HepG2 (cell line): ENCODE measurements around the gene ERP27. TPM values are rescaled to one million over a fixed set of nuclear protein-coding genes. Genes with fewer than 3 reads are reported as not detected.

Experiments
- ATAC-seq: fragments of 200-7000 bp; cut with Tn5 transposase; 3 replicates; pipeline ENCODE4 v1.9.1; 2020; ENCODE audit warnings: mild to moderate bottlenecking, moderate library complexity
- BruUV-seq: library from RNA; stranded (reverse); fragments of 400-500 nt; replicated peaks from 2 replicates; lab custom pipeline; 2021; lab: Mats Ljungman, UMichigan
- CTCF ChIA-PET: fragments of 300-600 bp; formaldehyde crosslinking; extraction: SDS; loops from one replicate; lab custom pipeline; 2021; ENCODE audit warnings: low total read pairs, inconsistent platforms, low intra/inter-chr PET ratio; lab: Yijun Ruan, JAX
- POLR2A ChIA-PET: fragments of 350-600 bp; sonication (Branson Sonifier 250); formaldehyde crosslinking; loops from one replicate; lab custom pipeline; 2020; ENCODE audit warnings: antibody characterized with exemption, inconsistent platforms; lab: Yijun Ruan, JAX
- DNase-seq: peaks from one replicate; pipeline ENCODE4 v3.0.0-alpha.2; 2015; ENCODE audit warnings: low spot score
- FAIRE-seq: peaks from 3 replicates; lab custom pipeline; 2011; peaks lifted over from hg19 to GRCh38; lab: Jason Lieb, UNC
- H2AFZ ChIP-seq: one replicate; pipeline ENCODE4 v1.6.1; 2011; ENCODE audit warnings: low read length, inconsistent platforms
- H3K27ac ChIP-seq: fragments of 300-600 bp; 3 replicates; pipeline ENCODE4 v1.8.0; 2011; ENCODE audit warnings: mixed run types, mild to moderate bottlenecking, mixed read lengths, low read length, inconsistent platforms; ENCODE audit not compliant: insufficient read depth; ENCODE audit errors: extremely low read length
- H3K27me3 ChIP-seq, 2 experiments: fragments of 200-600 bp in 1 of 2; 2 replicates in 1 of 2; 3 replicates in 1 of 2; pipeline versions ENCODE4 v1.6.0 to v1.8.0; 2011; ENCODE audit warnings: low read length in 2 of 2, mild to moderate bottlenecking in 2 of 2, moderate library complexity in 2 of 2, inconsistent platforms in 1 of 2; ENCODE audit not compliant: insufficient read depth in 2 of 2, control insufficient read depth in 1 of 2
- H3K36me3 ChIP-seq, 2 experiments: fragments of 200-600 bp in 1 of 2; replicated peaks in 1 of 2; 2 replicates in 1 of 2; 3 replicates in 1 of 2; pipeline versions ENCODE4 v1.5.1 to v1.8.0; 2011; ENCODE audit warnings: low read length in 2 of 2, inconsistent platforms in 1 of 2; ENCODE audit not compliant: insufficient read depth in 2 of 2, control insufficient read depth in 1 of 2
- H3K4me1 ChIP-seq: 2 replicates; pipeline ENCODE4 v1.5.1; 2012; ENCODE audit warnings: low read length, inconsistent platforms; ENCODE audit not compliant: insufficient read depth
- H3K4me2 ChIP-seq: 2 replicates; pipeline ENCODE4 v1.6.0; 2011; ENCODE audit warnings: low read depth, low read length, inconsistent platforms
- H3K4me3 ChIP-seq, 3 experiments: fragments of 200-600 bp in 1 of 3; sonication (generic), shearing (Covaris generic) in 1 of 3; replicated peaks in 1 of 3; 2 replicates each; pipeline ENCODE4 v1.5.1; 2011 to 2016; ENCODE audit warnings: low read length in 3 of 3, inconsistent platforms in 2 of 3, low read depth in 2 of 3, mild to moderate bottlenecking in 2 of 3, control low read depth in 1 of 3, mixed read lengths in 1 of 3; ENCODE audit not compliant: insufficient read depth in 1 of 3
- H3K79me2 ChIP-seq: one replicate; pipeline ENCODE4 v1.6.1; 2011; ENCODE audit warnings: low read length, inconsistent platforms; ENCODE audit not compliant: insufficient read depth
- H3K9ac ChIP-seq: 2 replicates; pipeline ENCODE4 v1.6.0; 2011; ENCODE audit warnings: mild to moderate bottlenecking, low read depth, low read length, inconsistent platforms; ENCODE audit not compliant: insufficient read depth
- H3K9me3 ChIP-seq: 2 replicates; pipeline ENCODE4 v1.5.1; 2012; ENCODE audit warnings: mild to moderate bottlenecking, low read length
- H4K20me1 ChIP-seq: 2 replicates; pipeline ENCODE4 v1.6.0; 2011; ENCODE audit warnings: inconsistent platforms, mild to moderate bottlenecking, low read length, moderate library complexity; ENCODE audit not compliant: insufficient read depth
- CHCHD3 ChIP-seq: sonication (generic); formaldehyde crosslinking; IDR thresholded peaks from 2 replicates; pipeline ENCODE4 v1.8.0; 2022; ENCODE audit warnings: mild to moderate bottlenecking, missing genetic modification reagents, moderate library complexity
- KDM5B ChIP-seq: sonication (generic); formaldehyde crosslinking; IDR thresholded peaks from 2 replicates; pipeline ENCODE4 v1.4.0; 2020; ENCODE audit warnings: missing genetic modification reagents, mild to moderate bottlenecking, borderline replicate concordance
- RBM39 ChIP-seq: fragments of 200-400 bp; formaldehyde crosslinking; IDR thresholded peaks from one replicate; pipeline ENCODE4 v1.6.1; 2018; ENCODE audit warnings: antibody characterized with exemption, mild to moderate bottlenecking, low read depth, low read length; ENCODE audit not compliant: poor library complexity, severe bottlenecking
- TP53 ChIP-seq: sonication (generic); formaldehyde crosslinking; conservative IDR thresholded peaks from 2 replicates; pipeline ENCODE4 v1.4.0; 2020; ENCODE audit warnings: missing genetic modification reagents
- ZFX ChIP-seq: sonication (generic); formaldehyde crosslinking; IDR thresholded peaks from 2 replicates; pipeline ENCODE4 v1.4.0; 2020; ENCODE audit warnings: mild to moderate bottlenecking, low read depth, missing genetic modification reagents, moderate library complexity
- ZNF180 ChIP-seq: sonication (generic); formaldehyde crosslinking; IDR thresholded peaks from 2 replicates; pipeline ENCODE4 v1.4.0; 2020; ENCODE audit warnings: low read depth, missing genetic modification reagents, borderline replicate concordance
- ZNF431 ChIP-seq: sonication (generic); formaldehyde crosslinking; IDR thresholded peaks from 2 replicates; pipeline ENCODE4 v1.9.0; 2022; ENCODE audit warnings: missing genetic modification reagents, low read depth, mild to moderate bottlenecking, borderline replicate concordance
- ZNF580 ChIP-seq: IDR thresholded peaks from 2 replicates; pipeline ENCODE4 v1.6.1; 2016; ENCODE audit warnings: low read depth, borderline replicate concordance
- ZNF782 ChIP-seq: sonication (generic); formaldehyde crosslinking; IDR thresholded peaks from 2 replicates; pipeline ENCODE4 v1.4.0; 2020; ENCODE audit warnings: missing genetic modification reagents, mild to moderate bottlenecking, borderline replicate concordance
- WGBS: methylation state at CpG from one replicate; pipeline ENCODE4 v1.1.6; 2017; ENCODE audit warnings: low lambda C conversion rate; 5-methylcytosine and 5-hydroxymethylcytosine counted together
- in situ Hi-C: cut with HindIII; loops from 2 replicates; pipeline ENCODE4 v1.10.0; 2017; ENCODE audit warnings: low pct_unique_long_range_greater_than_20kb; ENCODE audit not compliant: extremely low pct_ligation_motif_present
- intact Hi-C: fragments of 100-400 bp; cut with micrococcal nuclease; formaldehyde crosslinking; loops from one replicate; pipeline ENCODE4 v1.10.0; 2022; ENCODE audit not compliant: unreplicated experiment
- polyA plus RNA-seq, 8 experiments: library from polyadenylated mRNA; depleted of rRNA in 3 of 8; stranded (reverse) in 7 of 8; unstranded in 1 of 8; fragments of >200 nt; fragmentation: Illumina TruSeq in 4 of 8; extraction: Trizol in 4 of 8; gene quantifications; 2 replicates each; pipeline versions ENCODE4 v1.2.1 to v1.2.3, GENCODE V29; 2011 to 2016; ENCODE audit warnings: low read depth in 4 of 8, missing spikeins in 1 of 8, mixed read lengths in 1 of 8; ENCODE audit not compliant: insufficient read depth in 1 of 8
- total RNA-seq, 5 experiments: library from RNA; depleted of rRNA; stranded (reverse); fragments of >200 nt; fragmentation: Illumina TruSeq; extraction: Trizol; gene quantifications; 2 replicates each; pipeline ENCODE4 v1.2.3, GENCODE V29; 2016; ENCODE audit warnings: low read depth in 1 of 5
- TF ChIP-seq, protein P1 (sequence below): sonication (generic); formaldehyde crosslinking; IDR thresholded peaks from 2 replicates; pipeline ENCODE4 v1.5.1; 2020; ENCODE audit warnings: missing genetic modification reagents, mild to moderate bottlenecking, borderline replicate concordance
- TF ChIP-seq, protein P2 (sequence below): sonication (generic); formaldehyde crosslinking; conservative IDR thresholded peaks from 2 replicates; pipeline ENCODE4 v1.4.0; 2020; ENCODE audit warnings: missing genetic modification reagents
- TF ChIP-seq, protein P3 (sequence below): sonication (generic); formaldehyde crosslinking; IDR thresholded peaks from 2 replicates; pipeline ENCODE4 v1.5.0; 2020; ENCODE audit warnings: missing genetic modification reagents

ERP27 gene
- total and polyA plus RNA-seq, 2 of the 13 experiments (the other 11 are each of a cell fraction or from before 2014, with no cell fraction given) = 1.8 to 6.6 TPM

- CTCF ChIA-PET = no interaction called here
- TF ChIP-seq, protein P1, sequence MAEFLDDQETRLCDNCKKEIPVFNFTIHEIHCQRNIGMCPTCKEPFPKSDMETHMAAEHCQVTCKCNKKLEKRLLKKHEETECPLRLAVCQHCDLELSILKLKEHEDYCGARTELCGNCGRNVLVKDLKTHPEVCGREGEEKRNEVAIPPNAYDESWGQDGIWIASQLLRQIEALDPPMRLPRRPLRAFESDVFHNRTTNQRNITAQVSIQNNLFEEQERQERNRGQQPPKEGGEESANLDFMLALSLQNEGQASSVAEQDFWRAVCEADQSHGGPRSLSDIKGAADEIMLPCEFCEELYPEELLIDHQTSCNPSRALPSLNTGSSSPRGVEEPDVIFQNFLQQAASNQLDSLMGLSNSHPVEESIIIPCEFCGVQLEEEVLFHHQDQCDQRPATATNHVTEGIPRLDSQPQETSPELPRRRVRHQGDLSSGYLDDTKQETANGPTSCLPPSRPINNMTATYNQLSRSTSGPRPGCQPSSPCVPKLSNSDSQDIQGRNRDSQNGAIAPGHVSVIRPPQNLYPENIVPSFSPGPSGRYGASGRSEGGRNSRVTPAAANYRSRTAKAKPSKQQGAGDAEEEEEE (CRISPR knock-in tag) = no peak
- TF ChIP-seq TP53 (CRISPR knock-in tag) (no peak), ZFX (CRISPR knock-in tag) (no peak), RBM39 (no peak), ZNF431 (no peak), CHCHD3 (CRISPR knock-in tag) (no peak), KDM5B (CRISPR knock-in tag) (no peak), ZNF580 (CRISPR knock-in tag) (no peak), ZNF782 (CRISPR knock-in tag) (no peak), ZNF180 (CRISPR knock-in tag) (no peak)
- TF ChIP-seq, protein P2, sequence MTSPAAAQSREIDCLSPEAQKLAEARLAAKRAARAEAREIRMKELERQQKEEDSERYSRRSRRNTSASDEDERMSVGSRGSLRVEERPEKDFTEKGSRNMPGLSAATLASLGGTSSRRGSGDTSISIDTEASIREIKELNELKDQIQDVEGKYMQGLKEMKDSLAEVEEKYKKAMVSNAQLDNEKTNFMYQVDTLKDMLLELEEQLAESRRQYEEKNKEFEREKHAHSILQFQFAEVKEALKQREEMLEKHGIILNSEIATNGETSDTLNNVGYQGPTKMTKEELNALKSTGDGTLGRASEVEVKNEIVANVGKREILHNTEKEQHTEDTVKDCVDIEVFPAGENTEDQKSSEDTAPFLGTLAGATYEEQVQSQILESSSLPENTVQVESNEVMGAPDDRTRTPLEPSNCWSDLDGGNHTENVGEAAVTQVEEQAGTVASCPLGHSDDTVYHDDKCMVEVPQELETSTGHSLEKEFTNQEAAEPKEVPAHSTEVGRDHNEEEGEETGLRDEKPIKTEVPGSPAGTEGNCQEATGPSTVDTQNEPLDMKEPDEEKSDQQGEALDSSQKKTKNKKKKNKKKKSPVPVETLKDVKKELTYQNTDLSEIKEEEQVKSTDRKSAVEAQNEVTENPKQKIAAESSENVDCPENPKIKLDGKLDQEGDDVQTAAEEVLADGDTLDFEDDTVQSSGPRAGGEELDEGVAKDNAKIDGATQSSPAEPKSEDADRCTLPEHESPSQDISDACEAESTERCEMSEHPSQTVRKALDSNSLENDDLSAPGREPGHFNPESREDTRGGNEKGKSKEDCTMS = no peak
- TF ChIP-seq, protein P3, sequence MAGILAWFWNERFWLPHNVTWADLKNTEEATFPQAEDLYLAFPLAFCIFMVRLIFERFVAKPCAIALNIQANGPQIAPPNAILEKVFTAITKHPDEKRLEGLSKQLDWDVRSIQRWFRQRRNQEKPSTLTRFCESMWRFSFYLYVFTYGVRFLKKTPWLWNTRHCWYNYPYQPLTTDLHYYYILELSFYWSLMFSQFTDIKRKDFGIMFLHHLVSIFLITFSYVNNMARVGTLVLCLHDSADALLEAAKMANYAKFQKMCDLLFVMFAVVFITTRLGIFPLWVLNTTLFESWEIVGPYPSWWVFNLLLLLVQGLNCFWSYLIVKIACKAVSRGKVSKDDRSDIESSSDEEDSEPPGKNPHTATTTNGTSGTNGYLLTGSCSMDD (CRISPR knock-in tag) = no peak
- BruUV-seq = no TSS peak
- Histone ChIP-seq H3K36me3 (no peaks in the 10 kb centered on the region), H3K27me3 (no peaks in the 10 kb centered on the region), H3K27ac (no peak overlapping the region), H3K9ac (no peak overlapping the region), H3K79me2 (no peaks in the 10 kb centered on the region), H3K4me3 (no peak overlapping the region), H2AFZ (no peak overlapping the region), H4K20me1 (no peaks in the 10 kb centered on the region), H3K4me2 (no peak overlapping the region), H3K9me3 (no peaks in the 10 kb centered on the region), H3K4me1 (no peaks in the 10 kb centered on the region)
- intact Hi-C loops (no loop called here), in situ Hi-C loops (no loop called here)
- ATAC-seq (no peak), FAIRE-seq (no peak), DNase-seq (no peak)
- WGBS = 37% methylated on average over 5 of the region's 5 CpGs
- POLR2A ChIA-PET = no interaction called here
Observed at GRCh38 chr12:14906114-14906513, 32.2 kb downstream of the ERP27 start.
